ENCODE measurements around the gene CALCB.

Gene CALCB

DNA sequence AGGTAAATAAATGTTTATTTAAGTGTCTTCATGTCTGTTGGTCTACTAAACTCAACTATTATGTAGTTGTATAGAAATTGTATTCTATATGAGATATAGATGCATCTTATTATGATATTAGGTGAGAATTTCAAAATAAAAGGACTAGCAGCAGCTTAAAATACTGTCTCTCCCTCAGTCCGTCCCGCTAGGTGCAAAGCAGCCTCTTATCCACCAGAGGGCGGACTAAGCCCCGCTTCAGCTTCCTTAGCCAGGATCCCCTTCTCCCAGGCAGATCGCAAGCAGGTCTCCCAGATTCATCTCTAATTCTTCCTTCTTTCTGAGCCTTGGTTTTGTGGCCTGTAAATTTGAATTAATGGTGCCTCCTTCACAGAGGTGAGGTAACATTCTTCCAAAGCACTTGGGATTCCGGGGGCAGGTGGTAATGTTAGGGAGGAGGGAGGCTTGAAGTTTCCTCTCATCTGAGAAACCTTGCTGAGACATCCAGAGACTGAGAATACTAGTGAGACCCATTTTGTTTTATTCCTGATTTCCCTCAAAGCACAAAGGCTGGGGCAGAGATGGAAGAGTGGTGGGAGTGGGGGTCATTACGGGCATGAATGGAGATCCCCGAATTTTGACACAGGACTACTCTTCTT is 27.8 kb downstream of the CALCB start:
- H3K36me3 ChIP-seq = no peaks in the 10 kb centered on the region
- H3K4me1 ChIP-seq = no peaks in the 10 kb centered on the region
- no peaks in the 10 kb centered on the region for H3K9me3 ChIP-seq
- no peak overlapping the region for H3K27ac ChIP-seq
- H3K27me3 ChIP-seq = no peaks in the 10 kb centered on the region
- intact Hi-C loops (cut with DNase I; ENCODE audit: low total_unique reads) = loop anchor here (2.0 kb wide), 1 partner anchor 108 kb away; no protein-coding TSS in a partner anchor
- TF ChIP-seq, protein P1, sequence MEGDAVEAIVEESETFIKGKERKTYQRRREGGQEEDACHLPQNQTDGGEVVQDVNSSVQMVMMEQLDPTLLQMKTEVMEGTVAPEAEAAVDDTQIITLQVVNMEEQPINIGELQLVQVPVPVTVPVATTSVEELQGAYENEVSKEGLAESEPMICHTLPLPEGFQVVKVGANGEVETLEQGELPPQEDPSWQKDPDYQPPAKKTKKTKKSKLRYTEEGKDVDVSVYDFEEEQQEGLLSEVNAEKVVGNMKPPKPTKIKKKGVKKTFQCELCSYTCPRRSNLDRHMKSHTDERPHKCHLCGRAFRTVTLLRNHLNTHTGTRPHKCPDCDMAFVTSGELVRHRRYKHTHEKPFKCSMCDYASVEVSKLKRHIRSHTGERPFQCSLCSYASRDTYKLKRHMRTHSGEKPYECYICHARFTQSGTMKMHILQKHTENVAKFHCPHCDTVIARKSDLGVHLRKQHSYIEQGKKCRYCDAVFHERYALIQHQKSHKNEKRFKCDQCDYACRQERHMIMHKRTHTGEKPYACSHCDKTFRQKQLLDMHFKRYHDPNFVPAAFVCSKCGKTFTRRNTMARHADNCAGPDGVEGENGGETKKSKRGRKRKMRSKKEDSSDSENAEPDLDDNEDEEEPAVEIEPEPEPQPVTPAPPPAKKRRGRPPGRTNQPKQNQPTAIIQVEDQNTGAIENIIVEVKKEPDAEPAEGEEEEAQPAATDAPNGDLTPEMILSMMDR (IDR thresholded peaks at IDR 0.05) = peak; percentile 87 to 94
- H3K4me3 ChIP-seq = no peak overlapping the region
- peak in 1 of 2 donors; percentile 71 for DNase-seq

DNA sequence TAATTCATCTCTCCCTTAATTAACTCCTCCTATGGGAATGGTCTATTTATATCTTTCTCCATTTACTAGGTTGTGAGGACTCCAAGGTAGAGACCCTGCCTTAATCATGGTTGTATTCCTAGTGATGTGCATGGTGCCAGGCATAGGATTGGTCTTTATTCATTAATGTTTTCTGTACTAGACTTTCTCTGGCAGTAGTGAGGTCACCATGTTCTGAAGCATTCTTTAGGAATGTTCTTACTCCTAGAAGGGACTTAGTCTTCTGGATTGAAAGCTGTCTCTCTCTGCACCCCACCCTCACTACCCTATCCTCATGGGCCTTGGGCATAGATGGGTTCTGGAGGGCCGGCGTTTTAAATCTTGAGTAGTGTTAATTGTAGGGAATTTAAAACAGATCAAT is 30.8 kb downstream of the CALCB start:
- H3K4me1 ChIP-seq = no peaks in the 10 kb centered on the region
- no peaks in the 10 kb centered on the region for H3K36me3 ChIP-seq
- no peak overlapping the region for H3K4me3 ChIP-seq
- TF ChIP-seq, protein P1 (IDR thresholded peaks at IDR 0.05) = no peak
- DNase-seq = no peak
- H3K27ac ChIP-seq = no peak overlapping the region
- intact Hi-C loops (cut with DNase I; ENCODE audit: low total_unique reads) = no loop called here
- no peaks in the 10 kb centered on the region for H3K9me3 ChIP-seq
- H3K27me3 ChIP-seq = no peaks in the 10 kb centered on the region

DNA sequence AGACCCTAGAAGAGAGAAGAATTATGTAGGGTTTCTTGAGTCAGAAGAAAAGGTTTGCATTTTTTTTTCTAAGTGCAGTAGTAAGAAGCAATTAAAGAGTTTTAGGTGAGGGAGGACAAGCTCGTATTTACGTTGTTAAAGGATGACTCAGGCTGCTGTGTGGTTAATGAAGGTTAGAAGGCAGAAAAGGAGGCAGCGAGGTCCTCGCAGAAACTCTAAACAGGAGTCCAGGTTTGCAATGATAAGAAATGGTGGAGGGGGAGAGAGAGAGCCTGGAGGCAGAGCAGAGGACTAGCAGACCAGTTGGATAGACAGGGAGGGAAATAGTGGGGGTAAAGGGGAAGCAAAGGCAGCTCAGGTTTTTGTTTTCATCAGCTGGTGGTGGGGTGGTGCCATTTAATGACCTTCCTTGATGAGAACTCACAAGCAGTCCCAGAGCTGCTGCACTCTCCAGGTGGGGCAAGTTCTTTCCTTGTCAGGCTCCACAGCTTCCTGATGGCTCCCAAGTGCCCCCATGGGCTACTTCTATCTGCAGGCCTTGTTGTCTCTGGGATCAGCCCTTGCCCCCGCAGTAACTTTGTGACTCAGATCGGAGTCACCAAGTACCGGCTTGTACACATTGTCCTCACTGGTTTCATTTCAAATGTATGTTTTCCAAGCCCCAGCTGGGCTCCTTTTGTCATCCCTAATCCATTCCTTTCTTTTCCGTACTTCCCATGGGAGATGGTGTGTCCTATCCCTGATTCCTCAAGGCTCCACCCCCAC is 33.0 kb downstream of the CALCB start:
- intact Hi-C loops (cut with DNase I; ENCODE audit: low total_unique reads) = no loop called here
- H3K27ac ChIP-seq = no peak overlapping the region

DNA sequence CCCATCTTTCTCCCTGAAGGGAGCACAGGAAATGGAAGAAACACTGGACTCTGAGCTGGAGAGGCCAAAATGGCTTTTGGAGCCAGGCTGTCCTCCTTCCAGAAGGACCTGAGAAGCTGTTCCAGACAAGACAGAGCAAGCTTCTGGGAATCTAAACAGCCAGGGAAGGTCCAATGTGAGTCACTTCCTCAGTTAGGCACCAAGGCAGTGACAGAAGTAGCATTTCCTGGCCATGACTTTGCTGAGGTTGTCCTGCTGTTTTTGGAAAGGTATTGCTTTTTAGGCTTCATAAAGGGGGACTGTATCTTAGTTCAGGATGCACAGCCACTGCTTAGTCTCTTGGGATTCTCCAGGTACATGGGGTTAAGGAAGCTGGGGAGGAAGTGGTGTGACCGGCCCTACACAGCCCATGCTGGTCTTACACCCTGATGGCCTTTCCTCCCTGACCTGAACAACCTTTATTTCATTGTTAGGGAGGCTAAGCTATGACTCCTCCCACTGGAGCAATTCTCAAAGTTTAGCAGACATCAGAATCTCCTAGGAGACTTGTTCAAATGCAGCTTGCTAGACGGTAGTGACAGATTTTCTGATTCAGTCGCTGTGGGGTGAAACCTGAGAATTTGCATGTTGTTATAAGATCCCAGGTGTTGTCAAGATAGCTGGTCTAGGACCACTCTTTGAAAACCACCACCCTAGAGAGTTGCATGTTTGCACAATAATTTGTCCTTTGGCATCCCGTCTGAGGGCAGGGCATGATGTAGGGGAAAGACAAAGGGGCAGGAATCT is 34.5 kb downstream of the CALCB start:
- Histone ChIP-seq H3K4me3 (no peak overlapping the region), H3K27me3 (no peaks in the 10 kb centered on the region), H3K9me3 (no peaks in the 10 kb centered on the region), H3K36me3 (no peaks in the 10 kb centered on the region), H3K27ac (no peak overlapping the region), H3K4me1 (peaks cover 0 to 3% (median 0%) of the 10 kb centered on the region in 4 donors)
- TF ChIP-seq, protein P1 (IDR thresholded peaks at IDR 0.05) = no peak
- intact Hi-C loops (cut with DNase I; ENCODE audit: low total_unique reads) = no loop called here
- no peak for DNase-seq

More for the DNA sequence above, 33.0 kb downstream of the CALCB start:
- Histone ChIP-seq H3K36me3 (no peaks in the 10 kb centered on the region), H3K9me3 (no peaks in the 10 kb centered on the region), H3K4me1 (no peaks in the 10 kb centered on the region), H3K4me3 (no peak overlapping the region), H3K27me3 (no peaks in the 10 kb centered on the region)
- TF ChIP-seq, protein P1 (IDR thresholded peaks at IDR 0.05) = no peak
- DNase-seq = no peak

DNA sequence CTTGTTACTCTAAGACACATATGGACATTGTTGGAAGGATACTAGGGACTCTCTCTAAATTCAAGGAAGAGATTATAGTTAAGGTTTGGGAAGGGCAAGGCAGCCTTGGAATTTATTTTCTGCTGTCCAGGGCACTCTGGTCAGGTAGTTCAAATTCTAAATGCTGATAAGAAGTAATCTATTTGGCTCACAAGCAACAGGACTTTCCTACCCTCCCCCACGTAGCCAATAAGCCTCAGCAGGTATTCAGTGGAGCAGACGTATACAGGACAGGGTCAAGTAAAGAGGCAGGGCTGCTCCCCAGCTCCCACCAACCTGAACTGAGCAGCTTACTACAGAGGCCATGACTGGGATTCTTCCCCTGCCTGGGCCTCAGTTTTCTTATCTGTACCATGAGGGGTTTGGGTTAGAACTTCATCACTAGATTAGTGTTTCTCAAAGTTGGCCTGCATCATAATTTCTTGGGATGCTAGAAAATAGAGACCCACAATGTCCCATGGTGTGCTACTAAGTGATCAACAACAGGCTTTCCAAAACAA is 35.3 kb downstream of the CALCB start:
- Histone ChIP-seq H3K4me3 (no peak overlapping the region), H3K36me3 (no peaks in the 10 kb centered on the region), H3K9me3 (no peaks in the 10 kb centered on the region), H3K4me1 (peaks cover 0 to 3% (median 0%) of the 10 kb centered on the region in 4 donors), H3K27me3 (no peaks in the 10 kb centered on the region), H3K27ac (no peak overlapping the region)
- intact Hi-C loops (cut with DNase I; ENCODE audit: low total_unique reads) = no loop called here
- DNase-seq = no peak
- TF ChIP-seq, protein P1 (IDR thresholded peaks at IDR 0.05) = no peak

Data from tibial artery (tissue), 4 donors.